ENCODE data around the gene SYCE1L.
"Not testable (repeated sequence)": the region's sequence is repeated elsewhere in the genome, so short reads cannot be mapped to it uniquely, and the experiment has no call there.

Gene SYCE1L

GRCh38 chr16:77165006-77165405, 34.2 kb upstream of the SYCE1L start:
- Histone ChIP-seq H3K36me3 (ENCODE audit: control insufficient read depth in 2 of 2, insufficient read depth in 1 of 2, low read length in 2 of 2) (no peaks in the 10 kb centered on the region), H3K4me1 (ENCODE audit: control insufficient read depth, insufficient read depth, low read length) (no peaks in the 10 kb centered on the region), H3K9me3 (ENCODE audit: control insufficient read depth, insufficient read depth, low read depth, low read length) (no peaks in the 10 kb centered on the region), H3K4me3 (ENCODE audit: low read depth, low read length) (no peak overlapping the region), H3K27ac (ENCODE audit: extremely low read depth, low read depth, low read length) (no peak overlapping the region)
- CTCF ChIA-PET: no interaction called here
- no peak for TF ChIP-seq PRDM2 (tag by site-specific recombination; IDR thresholded peaks at IDR 0.05; ENCODE audit: borderline replicate concordance)
- no peak for TF ChIP-seq EGR2 (tag by site-specific recombination; IDR thresholded peaks at IDR 0.05; ENCODE audit: low read depth)
- TF ChIP-seq ZNF302 (tag by site-specific recombination; IDR thresholded peaks at IDR 0.05; ENCODE audit: low read depth): no peak
- TF ChIP-seq ZNF24 (tag by site-specific recombination; IDR thresholded peaks at IDR 0.05): no peak
- TF ChIP-seq BCL6B (tag by site-specific recombination; IDR thresholded peaks at IDR 0.05): no peak
- no peak for TF ChIP-seq ZSCAN4 (tag by site-specific recombination; IDR thresholded peaks at IDR 0.05)
- no peak for TF ChIP-seq ZNF776 (tag by site-specific recombination; IDR thresholded peaks at IDR 0.05; ENCODE audit: borderline replicate concordance)
- TF ChIP-seq SCRT1 (tag by site-specific recombination; IDR thresholded peaks at IDR 0.05; ENCODE audit: borderline replicate concordance): no peak
- TF ChIP-seq BCL11B (tag by site-specific recombination; IDR thresholded peaks at IDR 0.05; ENCODE audit: low read depth): no peak
- TF ChIP-seq PBX3 (CRISPR knock-in tag; IDR thresholded peaks at IDR 0.05): no peak
- TF ChIP-seq ZNF112 (tag by site-specific recombination; IDR thresholded peaks at IDR 0.05): no peak
- no peak for TF ChIP-seq ZNF426 (tag by site-specific recombination; IDR thresholded peaks at IDR 0.05)
- TF ChIP-seq ZFP37 (tag by site-specific recombination; IDR thresholded peaks at IDR 0.05): no peak
- no peak for TF ChIP-seq MYNN (tag by site-specific recombination; IDR thresholded peaks at IDR 0.05; ENCODE audit: borderline replicate concordance)
- no peak for TF ChIP-seq ZNF629 (tag by site-specific recombination; IDR thresholded peaks at IDR 0.05)
- no peak for TF ChIP-seq ZBTB8A (tag by site-specific recombination; IDR thresholded peaks at IDR 0.05)
- no peak for TF ChIP-seq ZNF184 (tag by site-specific recombination; IDR thresholded peaks at IDR 0.05)
- POLR2A ChIA-PET: no interaction called here

- H3K27ac ChIP-seq (ENCODE audit: extremely low read depth, low read depth, low read length); POLR2A ChIA-PET; H3K36me3 ChIP-seq (ENCODE audit: control insufficient read depth in 2 of 2, insufficient read depth in 1 of 2, low read length in 2 of 2); CTCF ChIA-PET; H3K4me1 ChIP-seq (ENCODE audit: control insufficient read depth, insufficient read depth, low read length); H3K4me3 ChIP-seq (ENCODE audit: low read depth, low read length); H3K9me3 ChIP-seq (ENCODE audit: control insufficient read depth, insufficient read depth, low read depth, low read length): not testable (repeated sequence)
These were observed 33.5 kb upstream of the SYCE1L start for GRCh38 chr16:77165536-77166236.
